GM21447 (cell line): ENCODE measurements around the gene GNS.
"Not testable (repeated sequence)": the region's sequence is repeated elsewhere in the genome, so short reads cannot be mapped to it uniquely, and the experiment has no call there.

Source experiments
- ATAC-seq: cut with Tn5 transposase; IDR thresholded peaks from one replicate; pipeline ENCODE4 v1.9.1; 2021; ENCODE audit not compliant: unreplicated experiment

Gene GNS

DNA sequence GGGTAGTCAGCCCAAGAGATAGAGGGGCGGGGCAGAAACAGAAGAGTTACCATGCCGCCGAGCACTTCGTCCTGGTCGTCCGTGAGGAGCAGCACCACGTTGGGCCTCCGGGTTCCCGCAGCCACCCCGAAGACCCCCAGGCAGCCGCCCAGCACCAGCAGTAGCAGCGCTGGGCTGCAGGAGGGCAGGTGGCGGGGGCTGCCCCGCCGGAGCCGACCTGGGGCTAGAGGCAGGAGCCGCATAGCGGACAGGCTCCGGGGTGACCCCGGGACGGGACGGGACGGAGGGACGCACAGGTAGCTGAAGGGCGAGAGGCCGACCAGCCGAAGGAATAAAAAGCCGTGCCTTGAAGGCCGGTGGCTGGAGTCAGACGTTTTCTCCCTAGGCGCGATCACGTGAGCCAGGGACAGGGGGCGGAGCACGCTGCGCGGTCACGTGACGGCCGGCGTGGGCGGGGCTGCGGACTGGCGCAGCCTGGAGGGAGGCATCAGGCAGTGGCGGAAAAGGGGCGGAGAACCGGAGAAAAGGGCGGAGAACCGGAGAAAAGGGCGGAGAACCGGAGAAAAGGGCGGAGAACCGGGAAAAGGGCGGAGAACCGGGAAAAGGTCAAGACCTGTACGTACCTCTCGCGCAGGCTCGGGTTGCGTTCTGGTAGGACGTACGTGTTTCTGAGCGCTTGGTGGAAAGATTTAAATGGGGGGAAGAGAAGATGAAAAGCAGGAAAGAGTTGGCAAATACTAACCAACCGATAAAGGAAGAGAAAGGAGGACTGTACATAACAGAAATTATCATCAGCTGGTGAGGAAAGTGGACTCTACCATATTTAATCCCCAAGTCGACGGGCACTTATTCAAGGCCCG, at the start of gene GNS:
GNS (minus strand) TSS at position 372 of the 860 bp plus-strand sequence; CDS start at position 242, 130 bp downstream.
- ATAC-seq: peak; percentile 80

DNA sequence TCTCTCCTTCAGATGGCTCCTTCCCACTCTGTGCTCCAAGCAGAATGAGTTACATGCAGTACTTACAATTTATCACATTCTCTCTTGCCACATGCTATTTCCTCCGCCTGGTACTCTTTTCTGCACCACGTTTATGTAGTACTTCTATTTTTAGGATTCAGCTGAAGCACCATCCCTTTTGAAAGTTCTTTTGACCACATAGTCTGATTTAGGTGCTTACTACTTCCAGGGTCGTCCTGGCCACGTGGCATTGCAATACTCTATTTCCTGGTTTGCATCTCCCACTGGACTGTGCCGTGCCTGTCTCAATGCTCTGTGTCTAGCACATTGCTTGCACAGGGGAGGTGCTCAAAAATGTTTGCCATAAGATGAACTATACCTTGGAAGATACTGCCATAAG, 48.9 kb upstream of the GNS start:
- ATAC-seq: peak; percentile 75

GRCh38 chr12:64806593-64807460, 47.6 kb upstream of the GNS start:
- ATAC-seq: no peak

DNA sequence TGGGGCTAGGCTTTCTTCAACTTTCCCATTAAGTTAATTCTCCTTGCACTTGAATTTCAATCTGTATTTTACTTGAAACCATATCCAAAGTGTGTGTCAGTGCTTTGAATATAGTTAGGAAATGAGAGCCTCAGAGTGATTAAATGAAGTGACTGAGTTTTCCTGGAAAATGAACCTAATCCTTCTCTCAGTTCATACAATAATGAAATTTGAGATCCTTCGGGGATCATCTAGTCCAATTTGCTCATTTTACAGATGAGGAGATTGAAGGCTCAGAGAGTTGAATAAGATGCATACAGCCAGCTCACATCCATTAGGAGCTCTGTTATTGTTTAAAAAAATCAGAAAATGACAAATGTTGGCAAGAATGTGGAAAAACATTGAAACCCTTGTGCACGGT, 47.0 kb upstream of the GNS start:
- no peak for ATAC-seq

GRCh38 chr12:64802180-64802775, 43.1 kb upstream of the GNS start:
- not testable (repeated sequence) for ATAC-seq

GRCh38 chr12:64801381-64801780, 42.2 kb upstream of the GNS start:
- no peak for ATAC-seq

GRCh38 chr12:64800640-64801039, 41.4 kb upstream of the GNS start:
- peak; percentile 70 for ATAC-seq

- ATAC-seq: no peak
Observed at GRCh38 chr12:64798165-64798564, 39.0 kb upstream of the GNS start.

DNA sequence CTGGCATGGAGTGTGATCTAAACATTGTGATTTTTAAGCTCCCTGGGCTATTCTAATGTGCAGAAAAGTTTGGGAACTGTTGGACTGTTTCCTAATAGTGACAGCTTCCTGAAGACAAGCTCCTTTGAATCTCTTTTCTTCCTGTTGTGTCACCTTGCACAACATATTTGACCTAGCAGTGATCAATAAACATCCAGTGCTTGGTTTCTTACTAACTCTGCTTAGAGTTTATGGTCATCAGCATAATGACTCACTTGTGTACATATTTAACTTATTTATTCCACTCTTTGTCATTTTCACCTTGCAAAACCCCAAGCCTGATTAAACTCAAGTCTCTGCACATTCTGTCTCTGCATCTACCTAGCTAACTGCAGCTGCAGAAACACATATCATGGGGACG, 38.0 kb upstream of the GNS start:
- ATAC-seq: no peak

- peak; percentile 76 for ATAC-seq
Observed at GRCh38 chr12:64796205-64796845, 37.1 kb upstream of the GNS start.

GRCh38 chr12:64794305-64794704, 35.1 kb upstream of the GNS start:
- ATAC-seq: no peak

- no peak for ATAC-seq
Observed at GRCh38 chr12:64793610-64794009, 34.4 kb upstream of the GNS start.

GRCh38 chr12:64792128-64792527, 32.9 kb upstream of the GNS start:
- ATAC-seq: no peak

DNA sequence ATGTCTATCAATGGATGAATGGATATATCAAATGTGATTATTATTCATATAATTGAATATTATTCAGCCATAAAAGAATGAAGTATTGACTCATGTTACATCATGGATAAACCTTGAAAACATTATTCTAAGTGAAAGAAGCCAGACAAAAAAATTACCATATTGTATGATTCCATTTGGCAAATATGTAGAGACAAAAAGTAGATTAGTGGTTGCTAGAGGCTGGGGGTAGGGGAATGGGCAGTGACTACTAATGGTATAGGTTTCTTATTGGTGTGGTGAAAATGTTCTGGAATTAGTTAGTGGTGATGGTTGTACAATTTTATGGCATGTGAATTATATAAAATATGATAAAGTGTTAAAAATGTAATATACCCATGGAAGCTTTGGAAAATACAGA, 31.8 kb upstream of the GNS start:
- no peak for ATAC-seq

DNA sequence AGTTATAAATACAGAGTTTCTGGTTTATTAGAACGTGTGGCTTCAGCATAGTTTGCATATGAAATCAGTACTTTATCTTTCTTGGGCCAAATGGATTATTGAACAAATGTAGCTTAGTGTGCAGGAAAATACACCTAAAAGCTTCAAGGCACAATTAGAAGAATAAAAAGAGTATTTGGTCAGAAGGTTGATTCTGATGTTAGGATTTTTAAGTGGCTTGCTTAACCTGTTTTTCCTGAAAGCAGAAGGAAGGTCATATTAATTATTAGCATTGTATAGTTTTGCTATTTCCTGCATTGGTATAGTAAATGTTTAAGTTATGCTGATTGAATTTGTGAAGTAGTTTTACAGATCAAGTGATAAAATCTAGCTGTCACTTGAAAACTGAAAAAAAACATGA, 31.0 kb upstream of the GNS start:
- no peak for ATAC-seq

DNA sequence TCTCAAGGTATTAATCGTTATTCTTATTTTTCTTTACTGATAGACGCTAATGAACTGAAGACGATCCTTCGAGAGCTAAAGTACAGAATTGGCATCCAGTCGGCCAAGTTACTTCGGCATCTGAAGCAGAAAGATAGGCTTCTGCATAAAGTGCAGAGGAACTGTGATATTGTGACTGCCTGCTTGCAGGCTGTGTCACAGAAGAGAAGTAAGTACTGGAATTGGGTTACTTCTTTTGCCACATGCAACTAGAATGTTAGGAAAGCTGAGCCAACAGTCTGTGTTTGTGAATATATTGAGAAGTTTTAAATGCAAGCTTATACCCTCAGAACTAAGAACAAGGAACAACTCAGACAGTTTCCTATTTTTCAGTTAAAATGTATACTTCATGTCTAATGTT, 26.6 kb upstream of the GNS start:
- ATAC-seq: no peak

DNA sequence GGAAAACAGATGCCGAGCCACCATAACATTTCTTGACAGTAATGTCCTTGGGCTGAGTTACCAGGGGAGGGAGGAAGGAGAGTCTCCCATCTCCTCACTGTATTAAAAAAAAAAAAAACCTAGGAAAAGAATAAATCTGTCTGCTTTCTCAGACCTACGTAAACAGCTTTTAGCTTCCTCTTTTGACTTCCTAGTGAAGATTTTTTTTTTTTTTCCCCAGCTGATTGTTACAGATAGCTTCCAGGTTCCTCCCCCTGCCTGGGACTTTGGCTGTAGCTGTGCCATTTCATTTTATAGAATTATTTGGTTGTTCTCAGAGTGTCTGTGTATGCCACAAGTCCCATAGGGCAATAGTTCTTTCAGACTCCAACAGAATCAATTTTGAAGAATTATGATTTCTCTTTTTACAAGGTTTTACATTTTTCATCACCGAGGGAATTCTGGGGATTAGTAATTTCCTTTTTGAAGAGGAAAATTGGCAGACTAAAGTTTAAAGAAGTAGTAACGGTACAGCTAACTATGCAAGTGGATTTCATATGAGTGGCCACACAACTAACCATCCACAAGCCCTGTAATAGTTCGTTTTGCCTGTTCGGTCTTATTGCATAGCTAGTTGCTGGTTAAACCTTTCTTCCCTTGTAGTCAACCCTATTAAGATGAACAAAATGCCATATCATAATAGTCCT, 23.1 kb upstream of the GNS start:
- no peak for ATAC-seq

- ATAC-seq: peak; percentile 21
Observed at GRCh38 chr12:64781280-64782190, 22.3 kb upstream of the GNS start.

GRCh38 chr12:64780531-64781279, 21.5 kb upstream of the GNS start:
- peak; percentile 58 for ATAC-seq
